Stimulated activated CD8-positive, alpha-beta memory T cell treated with anti-CD3 and anti-CD28 coated beads, Interleukin-7, amount 100 ng/mL, for 48 hours (primary cell): ENCODE results near the gene PUDP.

Experiments used
- DNase-seq, 2 donors: peaks; one replicate each; pipeline ENCODE4 v3.0.0-alpha.2; 2020; ENCODE audit warnings: low read depth in 1 of 2; ENCODE audit errors: extremely low read depth in 1 of 2

Gene PUDP

GRCh38 chrX:7147413-7147977 lies 458 bp downstream of the PUDP start, which contains the start of gene STS:
Gene STS (plus strand): TSS chrX:7147712. CDS start chrX:7253200, 105,488 bp downstream.
- peak in 1 of 2 donors; percentile 21 for DNase-seq

GRCh38 chrX:7146703-7147412 lies 1.1 kb downstream of the PUDP start:
- DNase-seq, result no peak

GRCh38 chrX:7146020-7146702 lies 1.8 kb downstream of the PUDP start:
- DNase-seq, result no peak

GRCh38 chrX:7145454-7145853 lies 2.5 kb downstream of the PUDP start:
- no peak for DNase-seq

GRCh38 chrX:7143941-7144525 lies 3.9 kb downstream of the PUDP start:
- no peak for DNase-seq

GRCh38 chrX:7143076-7143475 lies 4.9 kb downstream of the PUDP start:
- no peak for DNase-seq

GRCh38 chrX:7139202-7140081 lies 8.5 kb downstream of the PUDP start:
- DNase-seq, result no peak

GRCh38 chrX:7134981-7135380 lies 13.0 kb downstream of the PUDP start:
- DNase-seq, result no peak

GRCh38 chrX:7133050-7133440 lies 14.9 kb downstream of the PUDP start:
- DNase-seq, result no peak

GRCh38 chrX:7132335-7133049 lies 15.5 kb downstream of the PUDP start:
- DNase-seq, result no peak

- DNase-seq, result no peak
These were observed 16.3 kb downstream of the PUDP start for GRCh38 chrX:7131621-7132020.

GRCh38 chrX:7127056-7127455 lies 20.9 kb downstream of the PUDP start:
- DNase-seq, result no peak

- no peak for DNase-seq
These were observed 27.1 kb downstream of the PUDP start for GRCh38 chrX:7120878-7121219.

GRCh38 chrX:7119950-7120877 lies 27.7 kb downstream of the PUDP start:
- no peak for DNase-seq

- no peak for DNase-seq
These were observed 30.4 kb downstream of the PUDP start for GRCh38 chrX:7117587-7117986.

GRCh38 chrX:7116081-7116480 lies 31.9 kb downstream of the PUDP start:
- no peak for DNase-seq

GRCh38 chrX:7115557-7115956 lies 32.4 kb downstream of the PUDP start:
- no peak for DNase-seq

GRCh38 chrX:7112071-7112470 lies 35.9 kb downstream of the PUDP start:
- DNase-seq, result no peak

GRCh38 chrX:7111518-7111917 lies 36.4 kb downstream of the PUDP start:
- DNase-seq, result no peak
